Endothelial cell of umbilical vein (primary cell): ENCODE results near the gene ATP5MG. TPM values are rescaled to one million over a fixed set of nuclear protein-coding genes. Genes with fewer than 3 reads are reported as not detected.
A peak's percentile ranks its signal among the peaks of the same experiment; 100 is the strongest.

Experiments
- BruUV-seq: library from RNA; stranded (reverse); fragments of 400-500 nt; replicated peaks from 2 replicates; lab custom pipeline; 2021; lab: Mats Ljungman, UMichigan
- CTCF ChIA-PET: fragments of 300-600, 350-600 bp; sonication (Branson Sonifier 250); formaldehyde crosslinking; loops from one replicate; lab custom pipeline; 2021; ENCODE audit warnings: antibody characterized with exemption, inconsistent platforms; lab: Charles Lee
- POLR2A ChIA-PET: fragments of 300-600, 350-600 bp; sonication (Branson Sonifier 250); formaldehyde crosslinking; loops from one replicate; lab custom pipeline; 2021; ENCODE audit warnings: antibody characterized with exemption, inconsistent platforms; lab: Charles Lee
- DNase-seq: peaks from one replicate; pipeline ENCODE4 v3.0.0-alpha.2; 2011; ENCODE audit warnings: low read depth, low spot score
- FAIRE-seq: peaks from 2 replicates; lab custom pipeline; 2011; peaks lifted over from hg19 to GRCh38; lab: Jason Lieb, UNC
- H2AFZ ChIP-seq: 2 replicates; pipeline ENCODE4 v1.6.0; 2012; ENCODE audit warnings: low read depth, low read length, control low read depth, inconsistent platforms
- H3K27ac ChIP-seq: 2 replicates; pipeline ENCODE4 v1.5.1; 2011; ENCODE audit warnings: low read depth, mild to moderate bottlenecking, control low read depth, low read length, moderate library complexity; ENCODE audit not compliant: insufficient read depth
- H3K27me3 ChIP-seq, 2 experiments: 2 replicates each; pipeline versions ENCODE4 v1.6.0 to v1.6.1; 2011; ENCODE audit warnings: low read length in 2 of 2, mixed read lengths in 1 of 2; ENCODE audit not compliant: control insufficient read depth in 2 of 2, insufficient read depth in 2 of 2
- H3K36me3 ChIP-seq, 2 experiments: 2 replicates in 1 of 2; 3 replicates in 1 of 2; pipeline ENCODE4 v1.5.1; 2011; ENCODE audit warnings: low read length in 2 of 2, mild to moderate bottlenecking in 1 of 2, moderate library complexity in 1 of 2; ENCODE audit not compliant: control insufficient read depth in 2 of 2, insufficient read depth in 2 of 2; ENCODE audit errors: extremely low read depth in 1 of 2
- H3K4me1 ChIP-seq: 3 replicates; pipeline ENCODE4 v1.5.1; 2011; ENCODE audit warnings: mild to moderate bottlenecking, low read length; ENCODE audit not compliant: control insufficient read depth, insufficient read depth; ENCODE audit errors: extremely low read depth
- H3K4me2 ChIP-seq: 2 replicates; pipeline ENCODE4 v1.6.1; 2011; ENCODE audit warnings: low read length, control low read depth, mixed read lengths; ENCODE audit not compliant: insufficient read depth
- H3K4me3 ChIP-seq, 3 experiments: fragments of 200-600 bp in 1 of 3; sonication (generic), shearing (Covaris generic) in 1 of 3; replicated peaks in 1 of 3; 2 replicates each; pipeline ENCODE4 v1.5.1; 2011 to 2016; ENCODE audit warnings: control low read depth in 3 of 3, low read length in 3 of 3, mild to moderate bottlenecking in 2 of 3, inconsistent platforms in 1 of 3, low read depth in 1 of 3, moderate library complexity in 1 of 3; ENCODE audit not compliant: insufficient read depth in 1 of 3
- H3K79me2 ChIP-seq: 2 replicates; pipeline ENCODE4 v1.6.0; 2012; ENCODE audit warnings: low read length, inconsistent platforms; ENCODE audit not compliant: control insufficient read depth, insufficient read depth
- H3K9ac ChIP-seq: replicated peaks from 2 replicates; pipeline ENCODE3; 2011; ENCODE audit warnings: low read length, control low read depth; ENCODE audit not compliant: insufficient read depth; ENCODE audit errors: extremely low read depth
- H3K9me1 ChIP-seq: replicated peaks from 3 replicates; pipeline ENCODE4 v1.6.0; 2011; ENCODE audit warnings: mild to moderate bottlenecking, low read length; ENCODE audit not compliant: control insufficient read depth, insufficient read depth; ENCODE audit errors: extremely low read depth
- H3K9me3 ChIP-seq: replicated peaks from 2 replicates; pipeline ENCODE4 v1.5.1; 2012; ENCODE audit warnings: low read length, inconsistent platforms; ENCODE audit not compliant: control insufficient read depth, insufficient read depth
- H4K20me1 ChIP-seq: replicated peaks from 2 replicates; pipeline ENCODE3; 2011; ENCODE audit warnings: mild to moderate bottlenecking, low read length; ENCODE audit not compliant: control insufficient read depth, insufficient read depth; ENCODE audit errors: extremely low read depth
- CTCF ChIP-seq, 2 donors: IDR thresholded peaks; 1 replicate in 1 of 2; 2 replicates in 1 of 2; pipeline ENCODE4 v1.5.1; 2011; ENCODE audit warnings: low read length in 2 of 2, mild to moderate bottlenecking in 2 of 2, moderate library complexity in 2 of 2, control low read depth in 1 of 2, inconsistent platforms in 1 of 2, low read depth in 1 of 2; ENCODE audit not compliant: insufficient read depth in 1 of 2; ENCODE audit errors: extremely low read depth in 1 of 2
- EZH2 ChIP-seq: IDR thresholded peaks from 2 replicates; pipeline ENCODE4 v1.6.1; 2012; ENCODE audit warnings: borderline replicate concordance, low read depth, mild to moderate bottlenecking, moderate library complexity, low read length, inconsistent platforms; ENCODE audit not compliant: severe bottlenecking
- FOS ChIP-seq: IDR thresholded peaks from 2 replicates; pipeline ENCODE4 v1.6.1; 2011; ENCODE audit warnings: mild to moderate bottlenecking, low read length, moderate library complexity, borderline replicate concordance; ENCODE audit not compliant: insufficient read depth
- GATA2 ChIP-seq: IDR thresholded peaks from 2 replicates; pipeline ENCODE4 v1.7.0; 2011; ENCODE audit warnings: low read depth, mild to moderate bottlenecking, moderate library complexity, mixed read lengths, low read length; ENCODE audit not compliant: insufficient read length, insufficient read depth
- JUN ChIP-seq: IDR thresholded peaks from 2 replicates; pipeline ENCODE4 v1.6.1; 2011; ENCODE audit warnings: borderline replicate concordance, low read depth; ENCODE audit not compliant: insufficient read length, insufficient read depth
- MAX ChIP-seq: IDR thresholded peaks from 2 replicates; pipeline ENCODE4 v1.6.1; 2011; ENCODE audit not compliant: insufficient read depth, insufficient read length
- MYC ChIP-seq: IDR thresholded peaks from one replicate; pipeline ENCODE4 v1.6.1; 2011; ENCODE audit warnings: mild to moderate bottlenecking, low read depth, low read length
- POLR2A ChIP-seq: IDR thresholded peaks from 2 replicates; pipeline ENCODE4 v1.6.1; 2012; ENCODE audit warnings: low read depth, mild to moderate bottlenecking, control low read depth, low read length
- POLR2AphosphoS5 ChIP-seq: IDR thresholded peaks from 2 replicates; pipeline ENCODE4 v1.6.1; 2012; ENCODE audit warnings: low read depth, mild to moderate bottlenecking, control low read depth, low read length, moderate library complexity; ENCODE audit not compliant: insufficient read depth
- dilution Hi-C: fragments of 300-500 bp; cut with MboI; formaldehyde crosslinking; loops from one replicate; pipeline ENCODE4 v1.15.0; 2019; ENCODE audit warnings: low sequenced_read_pairs; ENCODE audit not compliant: extremely low pct_ligation_motif_present
- intact Hi-C: fragments of 100-400 bp; cut with micrococcal nuclease; formaldehyde crosslinking; loops from one replicate; pipeline ENCODE4 v1.10.0; 2022
- polyA plus RNA-seq, 4 experiments: library from polyadenylated mRNA; depleted of rRNA in 3 of 4; stranded (reverse) in 3 of 4; unstranded in 1 of 4; fragments of >200 nt; gene quantifications; 2 replicates each; pipeline versions ENCODE4 v1.2.1 to v1.2.3, GENCODE V29; 2011 to 2012; ENCODE audit warnings: missing spikeins in 1 of 4
- total RNA-seq: library from RNA; stranded (reverse); gene quantifications from 2 replicates; pipeline ENCODE4 v1.2.3, GENCODE V29; 2021

ATP5MG gene
- total and polyA plus RNA-seq, 2 donors (not counting 3 experiments of a cell fraction or from before 2014, with no cell fraction given), result 211 to 439 TPM

DNA sequence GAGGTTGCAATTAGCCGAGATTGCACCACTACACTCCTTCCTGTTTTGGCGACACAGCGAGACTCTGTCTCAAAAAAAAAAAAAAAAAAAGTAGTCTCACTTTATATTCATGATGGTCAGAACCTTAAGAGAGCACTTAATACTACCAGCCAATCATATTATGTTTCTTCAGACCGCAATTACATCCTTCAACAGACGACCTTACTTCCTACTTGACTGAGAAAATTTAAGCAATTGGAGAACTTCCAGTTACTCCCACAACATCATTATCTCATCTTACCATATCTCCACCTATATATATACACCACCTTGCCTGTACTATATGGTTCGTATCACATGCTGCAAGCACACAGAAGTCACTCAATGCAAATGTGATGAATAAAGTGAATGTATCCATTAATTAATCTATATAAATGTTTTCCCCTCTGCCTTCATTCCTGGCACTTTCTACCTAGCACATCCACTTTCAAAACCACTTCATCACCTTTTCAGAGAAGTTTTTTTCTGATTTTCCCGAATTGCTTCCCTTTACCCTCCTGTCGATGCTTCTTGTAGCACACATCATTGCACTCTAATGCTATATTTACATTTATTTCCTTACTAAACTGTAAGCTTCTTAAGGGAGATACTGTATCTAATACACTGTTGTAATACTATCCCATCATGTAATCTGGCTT is 13.8 kb downstream of the ATP5MG start:
- H3K4me3 ChIP-seq, result no peak overlapping the region
- intact Hi-C loops (loop anchor here (5.0 kb wide), 1 partner anchor 72 kb away; no protein-coding TSS in a partner anchor), dilution Hi-C loops (no loop called here)
- H3K27ac ChIP-seq, result no peak overlapping the region
- H3K27me3 ChIP-seq, result no peaks in the 10 kb centered on the region
- peaks cover 2% of the 10 kb centered on the region for H3K9me1 ChIP-seq
- no peak for TF ChIP-seq MAX
- TF ChIP-seq FOS, result no peak
- CTCF ChIA-PET, result interaction anchor here (0.7 to 2.2 kb wide), 5 partner anchors 13 to 73 kb away, joined by 3 to 10 read pairs (median 6); partner anchors contain the start of genes ATP5MG and KMT2A
- H3K9me3 ChIP-seq, result no peaks in the 10 kb centered on the region
- H3K79me2 ChIP-seq, result no peaks in the 10 kb centered on the region
- no peaks in the 10 kb centered on the region for H4K20me1 ChIP-seq
- no peak overlapping the region for H3K4me2 ChIP-seq
- FAIRE-seq (no peak), DNase-seq (no peak)
- H3K9ac ChIP-seq, result no peak overlapping the region
- BruUV-seq, result no TSS peak
- POLR2A ChIA-PET, result interaction anchor here (0.7 kb wide), 1 partner anchor 13 kb away, joined by 3 read pairs; no protein-coding TSS in a partner anchor
- no peak overlapping the region for H2AFZ ChIP-seq
- H3K4me1 ChIP-seq, result peaks cover 13% of the 10 kb centered on the region
- no peaks in the 10 kb centered on the region for H3K36me3 ChIP-seq

DNA sequence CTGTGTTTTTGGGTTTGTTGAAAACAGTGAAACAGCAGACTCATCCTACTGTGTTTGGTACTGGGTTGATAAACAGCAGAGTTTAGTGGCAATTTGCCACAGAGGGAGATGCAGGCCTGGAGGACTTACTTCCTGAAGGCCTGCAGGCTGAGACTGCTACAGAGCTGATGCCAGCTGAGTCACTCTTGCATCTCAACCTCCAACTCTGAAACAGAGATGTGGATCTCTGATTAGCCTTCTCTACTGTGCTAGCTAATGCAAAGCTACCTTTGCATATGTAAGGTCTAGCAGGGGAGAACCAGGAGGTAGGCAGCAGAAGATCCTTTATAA is 14.3 kb downstream of the ATP5MG start:
- intact Hi-C loops, result loop anchor here (5.0 kb wide), 1 partner anchor 72 kb away; no protein-coding TSS in a partner anchor
- Histone ChIP-seq H3K79me2 (no peaks in the 10 kb centered on the region), H3K9me1 (peaks cover 2% of the 10 kb centered on the region), H3K4me2 (no peak overlapping the region), H3K27me3 (no peaks in the 10 kb centered on the region), H3K4me1 (peaks cover 13% of the 10 kb centered on the region), H3K27ac (no peak overlapping the region), H3K36me3 (no peaks in the 10 kb centered on the region), H4K20me1 (no peaks in the 10 kb centered on the region), H3K9ac (no peak overlapping the region), H3K9me3 (no peaks in the 10 kb centered on the region), H3K4me3 (no peak overlapping the region), H2AFZ (no peak overlapping the region)
- no TSS peak for BruUV-seq
- dilution Hi-C loops, result no loop called here
- DNase-seq, result peak; percentile 82
- TF ChIP-seq JUN, result peak; percentile 62
- TF ChIP-seq FOS, result peak; percentile 84
- no peak for TF ChIP-seq POLR2A
- TF ChIP-seq GATA2, result peak; percentile 97
- TF ChIP-seq POLR2AphosphoS5, result peak; percentile 57
- no peak for TF ChIP-seq CTCF (IDR thresholded peaks at IDR 0.05; ENCODE audit: extremely low read depth in 1 of 2, insufficient read depth in 1 of 2, low read depth in 1 of 2, low read length in 2 of 2)
- TF ChIP-seq MAX, result no peak
- TF ChIP-seq EZH2, result no peak
- no peak for TF ChIP-seq MYC
- peak; percentile 89 for FAIRE-seq
- CTCF ChIA-PET, result interaction anchor here (0.7 to 2.2 kb wide), 5 partner anchors 12 to 73 kb away, joined by 3 to 10 read pairs (median 6); partner anchors contain the start of genes ATP5MG and KMT2A
- POLR2A ChIA-PET, result interaction anchor here (0.7 kb wide), 1 partner anchor 14 kb away, joined by 3 read pairs; no protein-coding TSS in a partner anchor
